Activated CD4-positive, alpha-beta T cell treated with anti-CD3 and anti-CD28 coated beads, Interleukin-2, amount 50 U/mL, for 24 hours (primary cell): Measurements from ENCODE around the gene POMP.
"Not testable (repeated sequence)": the region's sequence is repeated elsewhere in the genome, so short reads cannot be mapped to it uniquely, and the experiment has no call there.

Experiments
- DNase-seq, 2 donors: peaks; one replicate each; pipeline ENCODE4 v3.0.0-alpha.2; 2020; ENCODE audit warnings: low read depth in 1 of 2, low spot score in 1 of 2

POMP gene

DNA sequence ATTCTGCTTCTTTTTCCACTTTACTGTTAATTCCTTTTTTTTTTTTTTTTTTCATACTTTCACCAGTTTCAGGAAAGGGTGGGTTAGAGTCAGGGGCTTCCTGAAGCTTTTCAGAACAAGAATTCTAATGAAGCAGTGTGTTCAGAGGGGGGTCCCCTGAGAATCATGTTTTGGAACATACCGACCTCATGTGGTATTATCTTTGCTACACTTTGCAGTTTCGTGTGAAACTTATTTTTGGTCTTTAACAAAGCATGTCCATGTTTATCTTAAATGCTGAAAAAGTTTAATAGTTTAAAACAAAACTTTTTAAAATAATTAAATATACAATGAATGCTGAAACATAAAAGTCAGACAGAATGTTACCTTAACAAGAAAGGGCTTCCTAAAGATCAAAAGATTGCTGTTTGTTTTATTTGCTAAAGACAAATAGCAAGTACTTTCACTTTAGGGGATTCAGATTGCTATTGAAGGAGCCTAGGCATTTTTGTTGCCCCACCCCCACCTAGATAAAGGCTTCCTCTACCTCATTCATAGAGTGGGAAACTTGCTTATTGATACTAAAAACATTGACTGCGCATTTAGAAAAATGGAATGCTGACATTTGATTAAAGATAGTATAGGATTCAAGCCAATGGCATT is 21.1 kb upstream of the POMP start:
- no peak for DNase-seq

DNA sequence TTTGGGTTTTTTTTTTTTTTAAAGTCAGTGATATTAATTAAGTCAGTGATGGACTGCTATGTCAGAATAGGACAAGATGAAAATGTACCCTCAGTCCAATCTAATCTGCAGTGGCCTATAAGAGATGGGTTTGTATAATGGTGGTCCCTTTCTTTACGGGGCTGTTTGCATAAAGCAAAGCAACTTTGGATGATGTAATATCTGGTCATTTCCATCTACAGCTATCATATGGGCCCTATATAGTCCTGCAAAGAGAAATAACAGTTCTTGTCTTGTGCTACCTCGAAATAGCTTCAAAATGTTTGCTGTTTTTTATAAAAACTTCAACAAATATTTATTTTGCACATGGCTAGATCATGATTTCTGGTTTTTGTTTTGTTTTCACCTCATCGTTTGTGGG is 20.2 kb upstream of the POMP start:
- no peak for DNase-seq

DNA sequence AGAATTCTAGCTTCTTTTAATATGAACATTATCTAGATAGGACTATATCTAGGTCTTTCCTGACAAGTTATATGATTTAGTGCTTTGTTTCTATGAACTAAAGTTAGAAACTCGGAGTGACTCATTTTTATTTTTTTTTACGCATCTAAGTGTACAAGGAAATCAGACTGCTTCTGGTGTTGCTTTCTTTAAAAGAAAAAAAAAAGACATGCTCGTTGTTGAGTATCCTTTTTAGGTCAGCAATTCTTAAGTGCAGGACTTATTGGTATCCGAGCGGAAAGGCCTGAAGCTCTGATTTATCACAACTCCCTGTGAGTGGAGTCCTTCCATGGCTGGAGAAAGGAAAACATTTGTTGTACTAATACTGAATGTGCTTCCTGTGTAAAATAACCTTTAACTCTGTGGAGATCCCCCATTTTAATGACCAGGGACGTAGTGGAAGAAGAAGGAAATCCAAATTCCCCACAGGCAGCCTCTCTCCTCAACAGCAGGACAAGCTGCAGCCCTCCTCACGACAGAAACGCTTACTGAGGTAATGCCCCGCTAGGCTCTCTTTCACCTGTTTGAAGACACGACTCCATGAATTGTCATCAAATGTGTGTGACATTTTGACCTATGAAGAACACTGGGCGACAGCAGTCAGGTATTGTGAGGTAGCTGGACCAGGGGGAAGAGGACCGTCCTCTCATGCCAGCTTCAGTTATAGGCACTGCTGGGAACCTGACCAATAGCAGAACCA is 17.9 kb upstream of the POMP start:
- no peak for DNase-seq

DNA sequence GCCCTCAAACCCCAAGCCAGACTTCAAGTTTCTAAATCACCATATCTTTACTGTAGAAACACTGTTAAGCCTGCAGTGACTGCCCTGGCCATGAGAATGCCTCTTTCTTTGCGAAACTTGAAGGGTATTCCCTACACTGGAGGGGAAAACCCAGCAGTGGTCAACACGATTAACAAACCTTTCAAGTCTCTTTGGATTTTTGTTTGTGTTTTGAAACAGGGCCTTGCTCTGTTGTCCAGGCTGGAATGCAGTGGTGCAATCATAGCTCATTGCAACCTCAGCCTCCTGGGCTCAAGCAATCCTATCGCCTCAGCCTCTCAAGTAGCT is 17.4 kb upstream of the POMP start:
- DNase-seq: no peak

DNA sequence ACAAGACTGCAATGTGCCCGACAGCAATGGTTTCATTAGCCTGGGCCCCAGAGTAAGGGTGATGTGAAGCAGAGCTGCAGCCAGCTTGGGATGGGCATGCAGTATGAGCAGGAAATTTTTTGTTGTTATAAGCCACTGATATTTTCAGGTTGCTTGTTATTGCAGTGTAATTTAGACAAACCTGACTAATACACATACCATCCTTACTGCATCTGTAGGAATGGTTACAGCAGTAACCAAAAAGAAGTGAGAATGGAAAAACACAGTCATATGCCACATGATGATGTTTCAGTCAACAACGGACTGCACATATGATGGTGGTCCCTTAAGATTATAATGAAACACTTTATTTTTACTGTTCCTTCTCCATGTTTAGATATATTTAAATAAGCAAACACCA is 8.6 kb upstream of the POMP start:
- DNase-seq: no peak

DNA sequence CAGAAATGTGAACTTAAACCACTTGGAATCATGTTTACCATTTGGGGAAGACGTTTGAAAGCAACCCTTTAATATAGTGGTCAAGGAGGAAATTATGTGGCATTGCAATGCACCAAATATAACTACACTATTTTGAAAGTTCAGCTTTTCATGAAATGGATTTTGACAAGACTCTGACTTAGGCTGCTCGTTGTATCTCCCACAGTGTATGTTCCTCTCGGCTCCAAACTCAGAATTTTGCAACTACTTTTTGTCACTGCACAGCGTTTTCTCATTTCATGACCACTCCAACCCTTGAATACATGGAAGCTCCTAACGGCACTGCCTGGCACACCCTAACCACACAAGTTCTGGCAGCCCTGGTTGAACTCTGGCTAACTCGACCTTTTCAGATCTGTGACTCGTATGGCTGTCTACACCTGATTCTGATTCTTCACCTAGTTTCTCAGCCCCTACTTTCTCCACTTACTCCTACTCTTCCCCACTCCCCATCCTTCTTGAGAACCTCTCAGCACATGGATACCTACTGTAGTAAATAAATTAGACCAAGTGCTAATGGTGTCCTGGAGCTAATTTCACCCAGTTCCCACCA is 7.0 kb upstream of the POMP start:
- no peak for DNase-seq

DNA sequence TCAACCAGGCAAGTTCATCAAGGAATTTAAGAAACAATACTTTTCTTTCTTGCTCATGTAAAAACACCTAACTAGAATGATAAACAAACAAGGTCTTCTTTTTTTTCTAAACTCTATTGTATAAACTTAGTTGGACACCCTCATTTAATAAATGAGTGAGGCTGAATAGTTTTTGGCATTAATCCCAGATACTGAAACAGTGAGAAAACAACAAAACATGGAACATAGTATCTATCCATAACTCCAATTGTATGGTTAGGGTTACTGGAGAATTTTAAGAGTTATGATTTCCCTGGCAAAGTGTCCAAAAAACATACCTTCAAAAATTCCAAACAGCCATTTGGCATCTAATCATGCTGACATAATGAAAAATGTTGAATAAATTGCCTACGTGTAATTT is 5.8 kb upstream of the POMP start:
- DNase-seq: no peak

DNA sequence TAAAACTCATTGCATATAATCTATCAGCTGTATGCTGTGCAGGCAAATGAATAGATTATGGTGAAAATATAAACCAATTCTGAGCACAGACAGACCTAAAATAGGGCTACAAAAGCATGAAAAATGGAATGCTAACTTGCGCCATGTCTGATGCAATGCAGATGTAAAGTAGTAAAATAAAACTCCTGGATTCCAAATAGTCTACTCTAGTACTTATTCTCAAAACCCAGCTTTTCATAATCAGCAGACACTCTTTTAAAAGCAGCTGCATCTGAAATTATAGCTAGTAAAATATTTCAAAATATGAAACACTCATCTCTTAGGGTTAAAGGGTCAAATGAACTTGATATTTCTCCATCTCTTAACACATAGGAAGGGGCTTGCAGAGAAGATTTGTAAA is 4.7 kb upstream of the POMP start:
- no peak for DNase-seq

DNA sequence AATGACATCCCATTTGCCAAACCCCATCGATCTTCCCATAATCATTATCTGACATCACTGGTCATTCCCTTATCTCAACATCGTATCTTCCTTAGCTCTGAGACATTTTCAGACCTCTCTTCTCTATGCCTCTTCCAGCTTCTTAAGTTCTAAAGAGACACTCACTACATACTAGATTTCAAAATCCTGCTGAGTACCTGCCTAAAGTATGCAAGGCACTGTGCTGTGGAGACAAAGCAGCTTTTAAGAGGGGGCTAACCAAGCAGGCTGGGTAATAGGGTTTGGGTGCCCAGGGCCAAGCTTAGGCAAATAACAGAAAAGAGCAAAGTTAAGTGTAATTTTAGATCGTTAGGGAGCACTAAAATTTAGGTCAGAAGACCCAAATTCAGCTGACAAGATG is 3.4 kb upstream of the POMP start:
- DNase-seq: no peak

DNA sequence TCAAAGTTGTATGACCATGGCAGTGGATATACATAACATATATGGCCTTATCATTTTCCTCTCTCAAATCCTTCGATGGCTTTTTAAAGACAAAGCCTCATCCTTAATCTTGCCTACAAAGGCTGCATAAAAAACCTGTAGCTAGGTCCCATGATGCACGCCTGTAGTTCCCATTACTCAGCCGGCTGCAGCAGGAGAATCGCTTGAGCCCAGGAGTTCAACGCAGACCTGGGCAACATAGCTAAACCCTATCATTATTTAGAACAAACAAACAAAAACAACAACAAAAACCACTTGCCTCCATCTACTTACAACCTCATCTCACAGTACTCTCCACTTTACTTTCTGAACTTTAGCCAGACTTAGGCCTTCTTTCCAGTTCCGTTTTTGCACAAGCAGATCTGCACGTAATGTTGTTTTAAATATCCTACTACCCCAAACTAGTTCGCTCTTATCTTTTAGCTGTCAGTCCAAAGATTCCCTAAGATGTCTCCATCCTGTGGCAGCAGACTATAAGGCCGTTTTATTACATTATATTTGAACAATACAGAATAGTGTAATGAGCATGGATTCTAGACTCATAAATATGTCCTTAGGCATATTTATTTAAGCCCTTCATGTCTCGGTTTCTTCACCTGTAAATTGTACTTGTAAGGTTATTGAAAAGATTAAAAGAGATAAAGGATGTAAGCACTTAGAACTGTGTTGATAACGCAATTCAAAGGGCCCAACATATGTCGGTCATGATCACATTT is 969 bp upstream of the POMP start:
- DNase-seq: no peak

DNA sequence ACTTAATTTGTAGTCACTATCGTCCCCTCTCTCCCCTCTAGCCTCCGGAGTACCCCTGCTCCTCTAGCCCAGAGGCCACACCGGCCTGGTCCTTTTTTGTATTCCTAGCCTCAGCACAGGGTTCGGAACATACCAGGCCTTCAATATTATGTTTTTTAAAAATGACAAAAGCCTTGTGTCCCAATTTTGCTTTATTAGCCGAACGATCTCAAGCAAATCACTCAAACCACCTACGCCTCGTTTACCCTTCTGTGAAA is 463 bp upstream of the POMP start:
- no peak for DNase-seq

DNA sequence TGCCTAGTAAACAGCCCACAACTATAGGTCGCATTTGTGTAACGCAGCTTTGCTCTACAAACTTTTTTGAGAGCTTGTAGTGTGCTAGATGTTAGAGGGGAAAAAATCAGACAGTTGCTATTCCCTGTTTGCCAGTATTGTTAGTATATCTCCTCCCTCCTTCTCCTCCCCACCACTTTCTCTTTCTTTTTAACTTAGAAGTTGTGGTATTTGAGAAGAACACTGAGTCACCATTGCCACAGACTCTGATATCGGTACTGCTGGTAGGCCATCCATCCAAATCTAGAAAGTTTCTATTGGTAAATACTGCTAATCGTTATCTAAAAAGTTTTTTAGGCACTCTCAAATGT is 666 bp downstream of the POMP start:
- DNase-seq: peak in 1 of 2 donors; percentile 15

DNA sequence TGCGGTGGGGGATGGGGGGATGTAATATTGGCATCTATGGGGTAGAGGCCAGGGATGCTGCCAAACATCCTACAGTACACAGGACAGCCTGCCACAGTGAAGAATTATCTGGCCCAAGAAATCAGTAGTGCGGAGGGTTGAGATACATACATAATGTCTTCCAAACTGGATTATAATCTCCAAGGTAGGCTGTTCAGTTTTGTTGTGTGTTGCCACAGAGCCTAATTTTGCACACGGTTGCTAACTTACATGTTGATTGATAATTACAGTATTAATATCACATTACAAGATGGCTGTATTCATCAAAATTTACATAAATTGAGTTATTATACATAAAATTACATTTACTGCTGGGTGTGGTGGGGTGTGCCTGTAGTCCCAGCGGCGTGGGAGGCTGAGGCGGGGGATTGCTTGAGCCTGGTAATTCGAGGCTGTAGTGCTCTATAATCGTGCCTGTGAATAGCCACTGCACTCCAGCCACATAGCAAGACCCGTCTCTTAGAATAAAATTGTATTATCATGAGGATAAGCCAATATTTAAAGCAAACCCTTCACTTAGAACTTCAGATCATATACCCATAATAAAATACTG is 8.1 kb downstream of the POMP start:
- DNase-seq: no peak

DNA sequence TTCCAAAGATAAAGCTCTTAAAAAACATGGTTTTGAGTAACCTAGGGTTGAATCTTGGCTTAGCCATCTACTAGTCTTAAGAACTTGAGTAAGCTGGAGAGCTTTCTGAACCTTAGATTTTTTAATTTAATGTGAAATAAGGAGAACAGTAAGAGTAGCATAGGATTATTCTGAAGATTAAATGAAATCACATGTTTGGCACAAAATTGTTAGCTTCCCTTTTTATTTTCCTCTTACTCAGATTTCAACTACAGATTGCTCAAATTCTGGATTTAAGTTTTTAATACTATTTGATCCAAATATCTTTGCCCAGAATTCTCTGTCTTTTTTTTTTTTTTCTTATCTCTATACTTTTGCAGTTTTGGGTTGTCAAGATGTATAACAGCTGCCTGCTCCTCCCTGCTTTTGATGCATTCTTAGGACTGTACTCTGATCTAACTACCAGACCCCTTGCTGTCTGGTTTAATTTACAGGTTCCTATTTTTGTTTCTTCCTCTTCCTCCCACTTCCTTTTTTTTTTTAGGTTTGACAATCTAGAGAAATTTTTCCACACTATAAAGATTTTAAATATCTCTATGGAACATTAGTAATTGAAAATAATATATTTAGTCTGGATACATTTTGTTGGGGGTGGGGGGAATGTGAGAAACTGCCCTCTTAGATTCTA is 12.3 kb downstream of the POMP start:
- no peak for DNase-seq

DNA sequence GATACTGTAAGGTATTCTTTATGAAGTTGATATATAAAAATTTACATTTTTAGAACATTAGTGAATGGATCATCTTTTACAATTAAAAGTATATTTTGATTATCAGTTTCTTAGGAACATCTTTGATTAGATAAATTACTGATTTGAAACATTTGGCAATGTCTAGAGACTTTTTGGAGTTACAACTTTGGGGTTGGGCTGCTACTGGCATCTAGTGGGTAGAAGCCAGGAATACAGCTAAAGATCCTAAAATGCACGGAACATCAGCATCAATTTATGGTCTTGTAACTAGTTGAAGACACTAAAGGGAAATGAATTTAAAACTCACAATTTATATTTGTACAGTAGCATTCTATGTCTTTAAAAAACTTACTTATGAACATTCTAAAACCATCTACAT is 19.9 kb downstream of the POMP start:
- DNase-seq: no peak

DNA sequence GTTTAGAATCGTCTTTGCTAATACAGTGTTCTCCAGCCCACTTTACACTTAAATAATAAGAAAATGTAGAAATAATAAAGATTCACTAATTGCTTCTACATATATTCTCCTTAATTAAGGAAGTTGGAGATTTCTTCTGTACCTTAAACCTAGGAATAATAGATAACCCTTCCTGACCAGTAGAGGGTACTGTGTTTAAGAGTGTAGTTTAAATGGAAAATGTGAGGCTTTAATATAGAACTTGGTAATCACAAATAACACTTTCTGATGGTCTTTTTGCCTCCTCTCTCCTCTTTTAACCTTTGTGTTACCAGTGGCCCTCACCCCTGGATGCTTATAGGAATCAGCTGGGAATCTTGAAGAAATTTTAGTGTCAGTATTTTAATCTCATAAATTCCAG is 20.7 kb downstream of the POMP start:
- no peak for DNase-seq

DNA sequence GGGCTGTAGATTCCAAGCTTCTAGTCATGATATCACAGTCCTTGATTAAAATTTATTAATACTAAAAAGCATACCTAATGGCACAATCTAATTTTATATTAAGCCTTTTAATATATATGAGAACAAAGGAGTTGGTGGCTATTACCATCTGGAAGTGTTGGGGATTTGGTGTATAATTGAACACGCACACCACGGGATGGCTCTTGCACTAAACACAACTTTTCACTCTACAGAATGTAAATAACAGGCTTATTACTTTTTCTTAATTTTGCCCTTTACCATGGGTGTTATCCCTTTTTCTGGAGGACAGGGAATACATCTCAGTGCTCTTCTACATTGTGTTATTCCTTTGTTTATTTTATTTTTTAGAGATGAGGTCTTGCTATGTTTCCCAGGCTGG is 21.6 kb downstream of the POMP start:
- DNase-seq: no peak

DNA sequence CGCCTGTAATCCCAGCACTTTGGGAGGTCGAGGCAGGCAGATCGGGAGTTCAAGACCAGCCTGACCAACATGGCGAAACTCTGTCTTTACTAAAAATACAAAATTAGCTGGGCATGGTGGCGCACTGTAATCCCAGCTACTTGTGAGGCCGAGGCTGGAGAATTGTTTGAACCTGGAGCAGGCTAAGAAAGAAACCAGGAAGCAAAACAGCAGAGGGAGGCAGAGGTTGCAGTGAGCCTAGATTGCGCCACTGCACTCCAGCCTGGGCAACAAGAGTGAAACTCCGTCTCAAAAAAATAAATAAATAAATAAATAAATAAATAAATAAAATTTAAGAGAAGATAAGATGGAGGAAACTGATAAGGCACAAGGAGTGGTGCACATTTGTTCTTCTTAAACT is 24.2 kb downstream of the POMP start:
- DNase-seq: not testable (repeated sequence)

DNA sequence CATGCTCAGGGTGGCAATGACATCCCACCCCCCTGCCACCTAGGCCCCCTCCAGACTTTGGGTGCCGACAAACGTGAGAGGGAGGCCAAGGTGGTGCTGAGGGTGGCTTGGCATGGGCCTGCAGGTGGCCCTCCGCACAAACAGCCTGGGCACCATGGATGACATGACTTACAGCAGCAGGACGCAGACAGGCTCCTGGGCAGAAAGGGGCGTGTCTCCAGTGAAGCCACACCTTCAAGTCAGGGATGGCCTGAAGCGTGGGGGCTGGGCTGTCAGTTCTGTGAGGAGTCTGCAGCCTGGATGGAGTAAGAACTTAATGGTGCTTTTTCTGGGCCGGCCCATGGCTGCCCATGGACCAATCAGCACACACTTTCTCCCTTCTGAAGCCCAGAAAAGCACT is 25.3 kb downstream of the POMP start:
- no peak for DNase-seq

DNA sequence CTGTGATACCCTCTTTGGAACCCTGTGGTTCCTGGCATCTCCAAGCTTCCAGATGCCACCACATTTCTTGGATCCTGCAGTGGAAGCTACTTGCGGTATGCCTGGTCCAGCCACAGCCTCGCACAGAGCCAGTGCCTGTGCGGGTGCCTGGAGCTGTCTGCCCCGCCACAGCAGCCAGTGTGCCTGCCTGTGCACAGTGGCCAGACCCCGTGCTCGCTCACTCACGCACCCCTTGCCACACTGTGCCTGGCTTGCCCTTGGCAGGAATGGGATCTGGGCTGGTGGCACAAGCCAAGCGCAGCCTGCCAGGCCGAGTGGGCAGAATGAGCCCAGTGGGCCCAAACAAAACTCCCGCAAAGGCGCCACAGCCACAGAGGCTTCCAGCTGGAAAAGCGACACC is 26.2 kb downstream of the POMP start:
- no peak for DNase-seq

DNA sequence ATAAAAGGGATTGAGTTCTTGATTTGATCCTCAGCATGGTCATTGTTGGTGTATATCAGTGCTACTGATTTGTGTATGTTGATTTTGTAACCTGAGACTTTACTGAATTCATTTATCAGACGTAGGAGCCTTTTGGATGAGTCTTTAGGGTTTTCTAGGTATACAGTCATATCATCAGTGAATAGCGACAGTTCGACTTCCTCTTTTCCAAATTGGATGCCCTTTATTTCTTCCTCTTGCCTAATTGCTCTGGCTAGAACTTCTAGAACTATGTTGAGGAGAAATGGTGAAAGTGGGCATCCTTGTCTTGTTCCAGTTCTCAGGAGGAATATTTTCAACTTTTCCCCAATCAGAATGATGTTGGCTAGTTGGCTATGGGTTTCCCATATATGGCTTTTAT is 27.0 kb downstream of the POMP start:
- DNase-seq: no peak
